Stomach (tissue), 9 donors: ENCODE results near the gene SRPRB. TPM values are rescaled to one million over a fixed set of nuclear protein-coding genes. Genes with fewer than 3 reads are reported as not detected.

Source experiments
- DNase-seq, 2 donors: peaks; one replicate each; pipeline versions ENCODE4 v3.0.0 to v3.0.0-alpha.2; 2013 to 2019
- H3K27ac ChIP-seq, 5 donors: fragments of 200-600 bp in 4 of 5; sonication (generic) in 4 of 5; one replicate each; pipeline ENCODE4 v1.5.1; 2013 to 2019; ENCODE audit warnings: mild to moderate bottlenecking in 1 of 5, moderate library complexity in 1 of 5
- H3K27me3 ChIP-seq, 3 donors: fragments of 200-600 bp; sonication (generic); one replicate each; pipeline ENCODE4 v1.5.1; 2017 to 2019; ENCODE audit warnings: mixed run types in 1 of 3
- H3K36me3 ChIP-seq, 4 donors: fragments of 200-600 bp; sonication (generic); 1 replicate in 3 of 4; 2 replicates in 1 of 4; pipeline ENCODE4 v1.5.1; 2016 to 2019
- H3K4me1 ChIP-seq, 4 donors: fragments of 200-600 bp; sonication (generic); one replicate each; pipeline ENCODE4 v1.5.1; 2016 to 2019
- H3K4me3 ChIP-seq, 4 donors: fragments of 200-600 bp; sonication (generic) in 3 of 4; one replicate each; pipeline ENCODE4 v1.5.1; 2016 to 2019; ENCODE audit warnings: mild to moderate bottlenecking in 1 of 4
- H3K9me3 ChIP-seq, 4 donors: fragments of 200-600 bp; sonication (generic); one replicate each; pipeline ENCODE4 v1.5.1; 2016 to 2019
- CTCF ChIP-seq, 7 experiments: fragments of 450-650 bp in 4 of 7; fragments of 200-600 bp in 3 of 7; sonication (generic) in 3 of 7; IDR thresholded peaks; one replicate each; pipeline ENCODE4 v1.5.1; 2016 to 2019; ENCODE audit warnings: antibody characterized with exemption in 7 of 7, control low read depth in 2 of 7, mild to moderate bottlenecking in 1 of 7
- EP300 ChIP-seq: sonication (generic); formaldehyde crosslinking; IDR thresholded peaks from one replicate; pipeline ENCODE4 v1.6.1; 2017; ENCODE audit warnings: antibody characterized with exemption
- POLR2A ChIP-seq, 4 donors: fragments of 450-650 bp; IDR thresholded peaks; one replicate each; pipeline ENCODE4 v1.6.1; 2016; ENCODE audit warnings: antibody characterized with exemption in 4 of 4, control low read depth in 2 of 4, mild to moderate bottlenecking in 1 of 4, moderate library complexity in 1 of 4
- POLR2AphosphoS5 ChIP-seq, 3 donors: sonication (generic); formaldehyde crosslinking; IDR thresholded peaks; one replicate each; pipeline ENCODE4 v1.6.1; 2016; ENCODE audit warnings: antibody characterized with exemption in 3 of 3
- WGBS, 5 donors: extraction: QIAGEN DNeasy Blood & Tissue Kit in 3 of 5; methylation state at CpG; one replicate each; pipeline versions ENCODE4 v1.1.5 to v1.1.7; 2013 to 2018; 5-methylcytosine and 5-hydroxymethylcytosine counted together
- intact Hi-C: fragments of 100-400 bp; cut with DNase I; formaldehyde crosslinking; loops from one replicate; pipeline ENCODE4 v1.15.1; 2023; ENCODE audit warnings: low total_unique reads
- polyA plus RNA-seq, 3 donors: library from polyadenylated mRNA; stranded (reverse); fragments of 200-250 nt; gene quantifications; one replicate each; pipeline ENCODE4 v1.2.3, GENCODE V29; 2013
- total RNA-seq, 5 donors: library from RNA; depleted of rRNA; stranded (reverse); fragments of >200 nt; gene quantifications; one replicate each; pipeline versions ENCODE4 v1.1.0 to v1.2.3, GENCODE V29; 2014 to 2016
- donor health status: healthy with polysubstance abuse.
- donor health status: Bipolar disorder and iron deficiency.
- donor health status: healthy.

Gene SRPRB
- total and polyA plus RNA-seq, 8 donors, result 5.3 to 54.9 (median 18.2) TPM

GRCh38 chr3:133842158-133842557 is 36.5 kb downstream of the SRPRB start:
- Histone ChIP-seq H3K27ac (no peak overlapping the region), H3K4me3 (no peak overlapping the region), H3K36me3 (peaks cover 0 to 29% (median 11%) of the 10 kb centered on the region in 4 donors), H3K4me1 (no peaks in the 10 kb centered on the region), H3K9me3 (no peaks in the 10 kb centered on the region), H3K27me3 (no peaks in the 10 kb centered on the region)
- no peak for DNase-seq
- no peak for TF ChIP-seq POLR2AphosphoS5 (IDR thresholded peaks at IDR 0.05)
- TF ChIP-seq POLR2A (IDR thresholded peaks at IDR 0.05), result no peak
- no peak for TF ChIP-seq CTCF (IDR thresholded peaks at IDR 0.05)
- no peak for TF ChIP-seq EP300
- WGBS, 5 donors, result 63 to 73% (median 71%) methylated on average over 2 to 4 of the region's 4 CpGs
- intact Hi-C loops, result no loop called here

- Histone ChIP-seq H3K4me1 (no peaks in the 10 kb centered on the region), H3K4me3 (no peak overlapping the region), H3K27me3 (no peaks in the 10 kb centered on the region), H3K9me3 (no peaks in the 10 kb centered on the region), H3K36me3 (peaks cover 0 to 18% (median 4%) of the 10 kb centered on the region in 4 donors), H3K27ac (no peak overlapping the region)
- intact Hi-C loops, result no loop called here
- TF ChIP-seq CTCF (IDR thresholded peaks at IDR 0.05) (no peak), EP300 (no peak), POLR2AphosphoS5 (IDR thresholded peaks at IDR 0.05) (no peak), POLR2A (IDR thresholded peaks at IDR 0.05) (no peak)
- WGBS, 5 donors, result 78 to 86% (median 83%) methylated on average over 6 to 7 of the region's 7 CpGs
- no peak for DNase-seq
Measured at GRCh38 chr3:133843634-133844033, 38.0 kb downstream of the SRPRB start.

GRCh38 chr3:133845127-133845526 is 39.5 kb downstream of the SRPRB start:
- Histone ChIP-seq H3K27me3 (no peaks in the 10 kb centered on the region), H3K9me3 (no peaks in the 10 kb centered on the region), H3K4me1 (no peaks in the 10 kb centered on the region), H3K4me3 (no peak overlapping the region), H3K36me3 (peaks cover 0 to 4% (median 0%) of the 10 kb centered on the region in 4 donors), H3K27ac (no peak overlapping the region)
- intact Hi-C loops, result no loop called here
- 88 to 98% (median 96%) methylated on average over 4 of the region's 4 CpGs for WGBS, 5 donors
- no peak for DNase-seq
- no peak for TF ChIP-seq POLR2AphosphoS5 (IDR thresholded peaks at IDR 0.05)
- no peak for TF ChIP-seq CTCF (IDR thresholded peaks at IDR 0.05)
- TF ChIP-seq EP300, result no peak
- no peak for TF ChIP-seq POLR2A (IDR thresholded peaks at IDR 0.05)

- Histone ChIP-seq H3K27ac (no peak overlapping the region), H3K27me3 (no peaks in the 10 kb centered on the region), H3K9me3 (no peaks in the 10 kb centered on the region), H3K4me1 (peaks cover 0 to 6% (median 2%) of the 10 kb centered on the region in 4 donors), H3K36me3 (no peaks in the 10 kb centered on the region), H3K4me3 (no peak overlapping the region)
- TF ChIP-seq EP300, result no peak
- no peak for TF ChIP-seq POLR2A (IDR thresholded peaks at IDR 0.05)
- TF ChIP-seq CTCF (IDR thresholded peaks at IDR 0.05), result no peak
- TF ChIP-seq POLR2AphosphoS5 (IDR thresholded peaks at IDR 0.05), result no peak
- intact Hi-C loops, result no loop called here
- DNase-seq, result no peak
Measured at GRCh38 chr3:133849346-133849745, 43.7 kb downstream of the SRPRB start.
